ENCODE measurements around the gene SAMD4B.
A peak's percentile ranks its signal among the peaks of the same experiment; 100 is the strongest.

The SAMD4B gene

DNA sequence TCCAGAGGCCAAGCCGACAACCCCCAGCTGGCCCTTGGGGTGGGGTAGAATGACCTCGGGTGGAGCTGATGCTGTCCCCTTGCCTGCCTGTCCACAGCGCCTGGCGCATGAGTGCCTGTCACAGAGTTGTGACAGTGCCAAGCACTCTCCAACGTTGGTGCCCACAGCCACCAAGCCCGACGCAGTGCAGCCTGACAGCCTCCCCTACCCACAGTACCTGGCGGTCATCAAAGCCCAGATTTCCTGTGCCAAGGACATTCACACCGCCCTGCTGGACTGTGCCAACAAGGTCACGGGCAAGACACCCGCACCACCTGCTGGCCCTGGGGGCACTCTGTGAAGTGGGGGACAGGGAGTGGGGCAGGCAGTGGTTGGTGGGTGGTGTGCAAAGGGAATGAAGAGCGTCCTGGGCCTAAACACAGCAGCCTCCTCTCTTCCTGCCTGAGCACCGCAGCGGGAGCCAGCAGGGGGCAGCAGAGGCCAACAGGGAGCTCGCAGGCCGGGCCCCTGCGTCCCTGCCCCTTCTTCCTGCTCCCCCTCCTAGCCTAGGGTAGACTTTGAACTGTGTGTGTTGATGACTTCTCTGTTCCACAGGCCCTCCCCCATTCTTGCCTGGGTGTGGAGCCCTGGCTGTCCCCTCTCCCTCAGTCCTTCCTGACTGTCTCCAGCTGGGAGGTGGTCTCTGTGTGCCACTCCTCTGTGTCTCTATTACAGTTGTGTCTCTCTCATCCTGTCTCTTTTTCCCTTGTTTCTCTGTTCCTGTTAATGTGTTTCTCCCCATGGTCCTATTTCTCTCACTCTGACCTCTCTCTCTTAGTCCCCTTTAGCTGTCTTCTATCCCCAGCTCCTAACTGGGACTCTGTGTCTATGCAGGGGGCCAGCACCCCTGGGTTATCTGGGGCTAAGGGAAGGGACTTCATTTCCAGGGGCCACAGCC, 55.4 kb downstream of the SAMD4B start:
- peak; percentile 79 for DNase-seq

GRCh38 chr19:39398297-39398864, 56.2 kb downstream of the SAMD4B start:
- DNase-seq, result no peak

DNA sequence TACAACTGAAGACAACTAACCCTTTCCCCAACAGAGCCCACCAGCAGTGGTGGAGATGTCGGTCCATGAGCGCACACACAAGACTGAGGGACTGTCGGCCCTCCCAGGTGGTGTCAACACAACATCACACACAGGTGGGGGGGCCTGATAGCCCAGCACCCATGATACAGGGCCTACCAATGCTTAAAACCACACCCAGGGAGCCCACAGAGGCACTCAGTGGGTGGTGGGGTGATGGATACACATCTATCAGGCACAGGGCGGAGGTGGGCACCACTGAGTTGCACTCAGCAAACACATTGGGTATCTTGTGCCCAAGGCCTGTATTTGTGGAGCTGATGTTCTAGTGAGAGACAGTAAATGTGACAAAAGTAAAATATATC, 57.4 kb downstream of the SAMD4B start:
- no peak for DNase-seq

GRCh38 chr19:39400061-39400460, 57.8 kb downstream of the SAMD4B start:
- no peak for DNase-seq

GRCh38 chr19:39401070-39401548, 58.9 kb downstream of the SAMD4B start:
- DNase-seq, result no peak

GRCh38 chr19:39401549-39402345, 59.5 kb downstream of the SAMD4B start:
- no peak for DNase-seq

GRCh38 chr19:39402346-39403300, 60.4 kb downstream of the SAMD4B start:
- peak; percentile 73 for DNase-seq

DNA sequence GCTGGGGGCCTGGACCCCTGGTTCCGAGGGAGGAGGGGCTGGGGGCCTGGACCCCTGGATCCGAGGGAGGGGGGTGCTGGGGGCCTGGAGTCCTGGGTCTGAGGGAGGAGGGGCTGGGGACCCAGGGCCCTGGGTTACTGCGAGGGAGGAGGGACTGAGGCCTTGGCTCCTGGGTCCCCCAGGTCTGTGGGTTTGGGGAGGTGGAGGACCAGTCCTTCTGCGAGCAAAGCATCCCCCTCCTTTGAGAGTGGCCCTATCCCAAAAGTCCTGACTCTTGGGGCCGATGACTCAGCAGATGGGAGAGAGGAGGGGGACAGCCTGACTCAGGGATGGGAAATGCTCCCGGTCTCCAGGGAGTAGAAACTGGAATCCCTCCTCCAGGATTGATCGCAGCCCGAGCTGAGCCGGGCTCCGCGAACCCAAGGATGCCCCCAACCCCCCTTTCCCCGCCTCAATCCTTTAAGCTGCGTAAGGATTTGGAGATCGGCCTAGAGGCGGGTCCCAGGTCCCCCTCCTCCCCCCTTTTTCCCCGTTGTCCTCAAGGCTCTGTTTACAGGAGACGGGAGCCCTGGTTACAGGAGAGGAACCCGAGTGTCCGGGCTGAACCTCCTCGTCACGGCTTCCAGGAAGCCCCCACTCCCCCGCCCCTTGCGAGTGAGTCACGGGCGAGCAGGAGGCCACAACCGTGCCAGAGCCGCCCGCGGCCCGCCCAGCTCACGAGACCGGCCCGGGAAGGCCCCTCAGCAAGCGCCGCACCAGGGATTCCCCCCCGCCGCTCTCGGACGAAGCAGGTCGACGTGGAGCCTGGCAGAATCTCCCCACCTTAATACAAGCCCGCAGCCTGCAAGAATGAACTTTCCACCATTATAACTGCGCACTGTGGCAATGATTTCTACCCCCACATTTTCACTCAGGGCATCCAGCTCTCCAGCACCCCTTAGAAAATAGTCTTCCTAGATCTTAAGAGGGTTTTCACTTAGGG, 61.4 kb downstream of the SAMD4B start:
- DNase-seq, result peak; percentile 60

DNA sequence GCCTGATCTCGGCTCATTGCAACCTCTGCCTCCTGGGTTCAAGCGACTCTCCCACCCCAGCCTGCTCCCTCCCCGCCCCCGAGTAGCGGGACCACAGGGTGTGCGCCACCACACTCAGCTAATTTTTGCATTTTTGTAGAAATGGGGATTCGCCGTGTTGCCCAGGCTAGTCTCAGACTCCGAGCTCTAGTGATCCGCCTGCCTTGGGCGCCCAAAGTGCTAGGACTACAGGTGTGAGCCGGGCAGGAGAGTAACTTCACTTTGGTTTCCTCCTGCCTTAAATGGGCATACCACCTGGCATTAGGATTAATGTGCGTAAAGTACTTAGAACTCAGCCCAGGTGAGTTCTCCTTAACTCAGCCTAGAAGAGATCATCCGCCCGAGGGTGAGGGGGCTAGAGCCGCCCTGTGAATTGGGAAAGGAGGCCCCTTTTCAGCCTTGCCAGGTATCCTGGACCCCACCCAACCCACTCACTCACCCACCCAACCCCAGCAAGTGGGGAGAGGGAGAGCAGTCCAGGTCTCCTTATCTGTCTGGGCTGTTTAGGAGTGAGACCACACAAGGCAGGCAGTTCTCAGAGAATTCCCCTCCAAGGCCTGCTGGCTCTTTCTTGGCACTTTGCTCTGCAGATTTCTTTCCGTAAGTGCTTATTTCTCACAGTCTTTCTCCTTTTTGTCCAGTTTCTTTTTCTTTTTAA, 63.2 kb downstream of the SAMD4B start:
- DNase-seq, result no peak

DNA sequence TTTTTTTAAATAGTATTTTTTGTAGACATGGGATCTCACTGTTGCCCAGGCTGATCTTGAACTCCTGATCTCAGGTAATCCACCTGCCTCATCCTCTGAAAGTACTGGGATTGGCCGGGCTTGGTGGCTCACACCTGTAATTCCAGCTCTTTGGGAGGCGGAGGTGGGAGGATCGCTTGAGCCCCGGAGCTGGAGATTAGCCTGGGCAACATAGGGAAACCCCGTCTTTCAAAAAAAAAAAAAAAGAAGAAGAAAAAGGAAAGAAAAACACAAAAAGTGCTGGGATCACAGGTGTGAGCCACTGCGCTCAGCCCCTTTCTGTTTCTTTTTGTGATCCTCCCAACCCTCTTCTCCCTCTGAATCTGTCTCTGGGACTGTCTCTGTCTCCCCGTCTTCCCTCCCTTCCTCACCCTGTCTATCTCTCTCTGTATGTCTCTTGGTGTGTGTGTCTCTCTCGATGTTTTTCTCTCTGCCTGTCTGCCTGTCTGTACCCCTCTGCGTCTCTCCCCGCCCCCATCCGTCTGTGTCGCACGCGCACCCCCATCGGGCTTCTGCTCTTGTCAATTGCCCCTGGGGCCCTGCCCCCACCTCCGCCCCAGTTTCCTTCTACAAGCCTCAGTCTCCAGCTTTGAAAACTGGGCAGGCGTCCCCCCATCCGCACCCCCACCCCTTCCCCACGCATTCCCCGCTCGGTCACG, 63.9 kb downstream of the SAMD4B start:
- peak; percentile 67 for DNase-seq

DNA sequence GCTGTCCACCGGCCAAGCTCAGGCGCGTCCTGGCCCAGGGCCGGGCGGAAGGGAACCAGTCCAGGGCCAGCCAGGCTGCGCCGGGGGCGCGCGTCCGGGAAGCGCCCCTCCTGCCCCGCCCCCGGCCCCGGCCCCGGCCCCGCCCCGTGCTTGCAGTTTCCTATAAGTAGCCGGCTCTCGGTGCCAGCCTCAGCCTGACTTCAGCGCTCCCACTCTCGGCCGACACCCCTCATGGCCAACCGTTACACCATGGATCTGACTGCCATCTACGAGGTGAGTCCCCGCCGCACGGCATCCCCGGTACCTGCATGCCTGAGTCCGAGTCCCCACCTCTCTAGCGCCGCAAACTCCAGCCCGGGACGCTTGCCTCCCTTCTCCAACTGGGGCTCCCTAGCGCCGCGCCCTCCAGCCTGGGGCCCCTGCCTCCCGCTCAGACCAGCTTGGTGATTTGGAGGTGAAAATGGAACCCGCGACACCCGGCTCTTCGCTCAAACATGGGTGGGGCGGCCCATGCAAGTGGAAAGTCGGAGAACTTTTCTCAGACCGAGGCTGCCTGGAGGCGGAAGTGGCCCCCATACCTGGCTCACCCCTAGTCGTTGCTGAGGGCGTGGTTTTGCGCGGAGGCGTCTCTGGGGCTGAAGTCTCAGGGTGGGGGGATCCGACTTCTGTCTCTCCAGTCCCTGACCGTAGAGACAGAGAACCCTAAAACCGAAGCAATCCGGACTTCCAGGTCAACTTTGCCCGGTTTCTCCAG, 64.6 kb downstream of the SAMD4B start, which contains the start of gene ZFP36:
TSS of gene ZFP36 (plus strand) at position 192 of the 754 bp plus-strand sequence. CDS start at position 250, 58 bp downstream.
- peak; percentile 67 for DNase-seq

DNA sequence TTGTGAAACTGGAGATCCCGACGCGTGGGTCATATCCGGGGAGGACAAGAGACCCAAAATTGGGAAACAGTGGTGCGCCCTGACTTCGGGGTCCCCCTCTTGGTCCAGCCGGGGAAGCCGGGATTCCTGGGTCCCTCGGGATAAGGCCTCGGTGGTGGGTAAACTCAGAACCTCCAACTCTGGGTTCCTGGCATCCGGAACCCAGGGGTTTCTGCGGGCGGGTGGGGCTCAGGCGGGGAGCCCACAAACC, 65.1 kb downstream of the SAMD4B start:
- no peak for DNase-seq

DNA sequence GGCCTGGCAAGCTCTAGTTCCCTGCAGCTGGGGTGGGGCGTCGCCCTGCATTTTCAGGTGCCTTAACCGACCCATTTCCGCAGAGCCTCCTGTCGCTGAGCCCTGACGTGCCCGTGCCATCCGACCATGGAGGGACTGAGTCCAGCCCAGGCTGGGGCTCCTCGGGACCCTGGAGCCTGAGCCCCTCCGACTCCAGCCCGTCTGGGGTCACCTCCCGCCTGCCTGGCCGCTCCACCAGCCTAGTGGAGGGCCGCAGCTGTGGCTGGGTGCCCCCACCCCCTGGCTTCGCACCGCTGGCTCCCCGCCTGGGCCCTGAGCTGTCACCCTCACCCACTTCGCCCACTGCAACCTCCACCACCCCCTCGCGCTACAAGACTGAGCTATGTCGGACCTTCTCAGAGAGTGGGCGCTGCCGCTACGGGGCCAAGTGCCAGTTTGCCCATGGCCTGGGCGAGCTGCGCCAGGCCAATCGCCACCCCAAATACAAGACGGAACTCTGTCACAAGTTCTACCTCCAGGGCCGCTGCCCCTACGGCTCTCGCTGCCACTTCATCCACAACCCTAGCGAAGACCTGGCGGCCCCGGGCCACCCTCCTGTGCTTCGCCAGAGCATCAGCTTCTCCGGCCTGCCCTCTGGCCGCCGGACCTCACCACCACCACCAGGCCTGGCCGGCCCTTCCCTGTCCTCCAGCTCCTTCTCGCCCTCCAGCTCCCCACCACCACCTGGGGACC, 65.6 kb downstream of the SAMD4B start:
- DNase-seq, result no peak

- no peak for DNase-seq
Observed at GRCh38 chr19:39408392-39409207, 66.4 kb downstream of the SAMD4B start.

DNA sequence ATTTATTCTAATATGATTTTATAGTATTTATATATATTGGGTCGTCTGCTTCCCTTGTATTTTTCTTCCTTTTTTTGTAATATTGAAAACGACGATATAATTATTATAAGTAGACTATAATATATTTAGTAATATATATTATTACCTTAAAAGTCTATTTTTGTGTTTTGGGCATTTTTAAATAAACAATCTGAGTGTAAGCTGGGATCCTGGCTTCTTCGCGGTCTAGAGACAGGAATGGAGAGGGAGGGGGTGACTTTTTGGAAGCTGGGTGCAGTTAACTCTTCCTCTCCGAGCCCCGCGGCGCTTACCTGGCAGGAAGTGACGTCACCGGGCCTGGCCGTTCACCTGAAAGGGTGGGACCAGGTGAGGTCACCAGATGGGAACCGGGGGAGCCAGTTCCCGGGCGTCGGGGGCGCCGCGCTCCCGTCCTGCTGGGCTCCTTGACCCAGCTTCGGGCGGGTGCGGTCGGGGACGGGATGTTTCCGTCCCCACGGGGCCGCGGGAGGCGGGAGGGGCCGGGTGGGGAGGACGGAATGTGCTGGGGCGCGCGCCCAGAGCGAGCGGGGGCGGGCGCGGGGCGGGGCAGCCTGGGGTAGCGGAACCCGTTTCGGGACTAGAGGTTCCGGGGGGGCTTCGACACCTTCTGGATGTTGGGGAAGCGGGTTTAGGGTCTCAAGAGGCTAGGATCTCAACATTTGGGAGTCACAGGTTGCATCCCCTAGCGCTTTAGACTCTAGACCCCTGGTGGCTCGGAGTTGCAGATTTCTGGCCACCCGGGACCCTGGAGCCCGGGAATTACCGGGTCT, 67.2 kb downstream of the SAMD4B start:
- DNase-seq, result peak; percentile 59

DNA sequence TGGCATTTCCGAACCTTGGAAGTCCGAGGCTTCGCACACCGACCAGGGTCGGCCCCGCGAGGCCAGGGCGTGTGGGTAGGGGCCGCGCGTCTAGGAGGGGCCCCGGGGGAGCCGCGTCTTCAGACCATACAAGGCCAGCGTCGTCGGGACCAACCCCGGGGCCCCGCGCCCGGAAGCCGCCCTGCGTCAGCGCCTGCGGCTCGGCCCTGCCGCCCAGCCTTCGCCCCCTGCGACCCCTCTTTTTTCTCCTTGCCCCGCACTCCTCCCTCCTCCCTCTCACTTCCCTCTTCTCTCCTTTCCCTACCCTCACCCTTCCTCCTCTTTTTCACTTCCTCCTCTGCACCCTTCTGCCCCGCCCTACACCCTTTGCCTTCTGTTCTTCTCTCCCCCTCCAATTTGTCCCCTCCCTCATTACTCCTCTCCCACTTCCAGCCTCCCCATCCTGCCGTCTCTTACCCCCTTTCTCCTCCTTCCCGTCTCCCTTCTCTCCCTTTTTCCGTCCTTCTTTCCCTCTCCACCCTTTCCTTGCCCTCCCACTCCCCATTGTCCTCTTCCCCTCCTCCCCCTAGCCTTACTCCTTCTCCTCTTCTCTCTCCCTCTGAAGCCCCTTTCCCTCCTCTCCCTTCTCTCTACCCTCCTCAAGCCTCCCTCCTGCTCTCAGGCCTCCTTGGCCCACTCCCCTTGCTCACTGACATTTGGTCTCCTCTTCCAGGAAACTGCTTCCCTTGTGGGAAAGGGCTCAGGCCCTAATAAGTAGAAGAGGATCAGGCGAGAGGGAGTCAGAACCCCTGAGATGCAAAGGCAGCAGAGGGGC, 68.0 kb downstream of the SAMD4B start:
- DNase-seq, result no peak
